H9 (cell line): ENCODE data around the gene TRAPPC2L. TPM values are rescaled to one million over a fixed set of nuclear protein-coding genes. Genes with fewer than 3 reads are reported as not detected.

ENCODE experiments used
- DNase-seq: peaks from one replicate; pipeline ENCODE4 v3.0.0-alpha.2; 2017
- H2AFZ ChIP-seq: one replicate; pipeline ENCODE4 v1.6.1; 2013; ENCODE audit warnings: mild to moderate bottlenecking, low read length, control low read depth, moderate library complexity
- H2AK5ac ChIP-seq: 2 replicates; pipeline ENCODE4 v1.6.1; 2013; ENCODE audit warnings: low read length, control low read depth, mixed read lengths; ENCODE audit not compliant: insufficient read length
- H2BK120ac ChIP-seq: one replicate; pipeline ENCODE4 v1.6.1; 2013; ENCODE audit warnings: low read depth, mild to moderate bottlenecking, low read length, control low read depth, inconsistent platforms; ENCODE audit not compliant: poor library complexity, severe bottlenecking
- H2BK12ac ChIP-seq: 2 replicates; pipeline ENCODE4 v1.6.1; 2013; ENCODE audit warnings: low read length, control low read depth, mixed read lengths, low read depth; ENCODE audit not compliant: insufficient read length
- H2BK15ac ChIP-seq: 2 replicates; pipeline ENCODE4 v1.6.1; 2013; ENCODE audit warnings: low read depth, low read length, control low read depth
- H2BK20ac ChIP-seq: one replicate; pipeline ENCODE4 v1.6.1; 2013; ENCODE audit warnings: low read depth, mild to moderate bottlenecking, low read length, control low read depth, inconsistent platforms; ENCODE audit not compliant: poor library complexity, severe bottlenecking
- H2BK5ac ChIP-seq: 2 replicates; pipeline ENCODE4 v1.6.1; 2013; ENCODE audit warnings: low read length, control low read depth, mixed read lengths; ENCODE audit not compliant: insufficient read length
- H3K14ac ChIP-seq: 2 replicates; pipeline ENCODE4 v1.6.1; 2013; ENCODE audit warnings: low read length, control low read depth; ENCODE audit not compliant: insufficient read depth
- H3K18ac ChIP-seq: 2 replicates; pipeline ENCODE4 v1.6.1; 2013; ENCODE audit warnings: low read depth, mild to moderate bottlenecking, mixed read lengths, low read length, control low read depth; ENCODE audit not compliant: insufficient read length
- H3K23ac ChIP-seq: 2 replicates; pipeline ENCODE4 v1.6.1; 2013; ENCODE audit warnings: low read length, control low read depth, mixed read lengths, low read depth; ENCODE audit not compliant: insufficient read length
- H3K23me2 ChIP-seq: 2 replicates; pipeline ENCODE4 v1.6.1; 2013; ENCODE audit warnings: low read depth, mild to moderate bottlenecking, mixed read lengths, low read length, control low read depth; ENCODE audit not compliant: insufficient read length, poor library complexity, severe bottlenecking
- H3K27ac ChIP-seq: 2 replicates; pipeline ENCODE4 v1.5.1; 2013; ENCODE audit warnings: low read length, control low read depth, mixed read lengths, low read depth; ENCODE audit not compliant: insufficient read length
- H3K27me3 ChIP-seq: 2 replicates; pipeline ENCODE4 v1.6.1; 2013; ENCODE audit warnings: low read length, control low read depth, inconsistent platforms; ENCODE audit not compliant: insufficient read depth
- H3K4ac ChIP-seq: 2 replicates; pipeline ENCODE4 v1.6.1; 2013; ENCODE audit warnings: low read depth, mild to moderate bottlenecking, control low read depth, inconsistent platforms, low read length, moderate library complexity
- H3K4me1 ChIP-seq: 2 replicates; pipeline ENCODE4 v1.6.1; 2013; ENCODE audit warnings: low read length, control low read depth, inconsistent platforms; ENCODE audit not compliant: insufficient read depth
- H3K4me2 ChIP-seq: 2 replicates; pipeline ENCODE4 v1.6.1; 2013; ENCODE audit warnings: low read length, control low read depth, mixed read lengths; ENCODE audit not compliant: insufficient read length, insufficient read depth
- H3K56ac ChIP-seq: 2 replicates; pipeline ENCODE4 v1.6.1; 2013; ENCODE audit warnings: low read depth, mild to moderate bottlenecking, mixed read lengths, low read length, control low read depth; ENCODE audit not compliant: insufficient read length
- H3K79me1 ChIP-seq: 2 replicates; pipeline ENCODE4 v1.6.1; 2013; ENCODE audit warnings: low read depth, mild to moderate bottlenecking, moderate library complexity, low read length, control low read depth, inconsistent platforms; ENCODE audit not compliant: insufficient read depth, poor library complexity, severe bottlenecking
- H3K79me2 ChIP-seq: 2 replicates; pipeline ENCODE4 v1.6.1; 2013; ENCODE audit warnings: low read length, control low read depth, inconsistent platforms; ENCODE audit not compliant: insufficient read depth
- H3K9ac ChIP-seq: 2 replicates; pipeline ENCODE4 v1.6.1; 2013; ENCODE audit warnings: low read length, control low read depth, mixed read lengths; ENCODE audit not compliant: insufficient read length; ENCODE audit errors: extremely low read depth
- H3K9me3 ChIP-seq: one replicate; pipeline ENCODE4 v1.6.1; 2013; ENCODE audit warnings: low read depth, low read length, inconsistent platforms; ENCODE audit not compliant: control insufficient read depth
- H3T11ph ChIP-seq: one replicate; pipeline ENCODE4 v1.6.1; 2013; ENCODE audit warnings: mild to moderate bottlenecking, low read length, control low read depth, inconsistent platforms
- H4K20me1 ChIP-seq: one replicate; pipeline ENCODE4 v1.6.1; 2013; ENCODE audit not compliant: control insufficient read depth, insufficient read length, insufficient read depth
- H4K5ac ChIP-seq: 2 replicates; pipeline ENCODE4 v1.6.1; 2013; ENCODE audit warnings: low read depth, mild to moderate bottlenecking, mixed read lengths, low read length, control low read depth; ENCODE audit not compliant: insufficient read length
- H4K8ac ChIP-seq: replicated peaks from 2 replicates; pipeline ENCODE4 v1.6.1; 2013; ENCODE audit warnings: low read length, control low read depth, mixed read lengths, low read depth; ENCODE audit not compliant: insufficient read length
- H4K91ac ChIP-seq: 2 replicates; pipeline ENCODE4 v1.6.1; 2013; ENCODE audit warnings: low read depth, mild to moderate bottlenecking, moderate library complexity, mixed read lengths, low read length, control low read depth; ENCODE audit not compliant: insufficient read length
- H3K27ac Mint-ChIP-seq, 3 experiments: 2 replicates in 2 of 3; 3 replicates in 1 of 3; pipeline ENCODE4 v1.8.0; 2020 to 2021; ENCODE audit warnings: mixed read lengths in 3 of 3, mild to moderate bottlenecking in 1 of 3, moderate library complexity in 1 of 3
- H3K27me3 Mint-ChIP-seq: 2 replicates; pipeline ENCODE4 v1.8.0; 2021; ENCODE audit warnings: low read depth, mild to moderate bottlenecking, moderate library complexity, mixed read lengths
- H3K36me3 Mint-ChIP-seq, 3 experiments: 2 replicates in 2 of 3; 3 replicates in 1 of 3; pipeline ENCODE4 v1.8.0; 2020 to 2021; ENCODE audit warnings: low read depth in 3 of 3, mixed read lengths in 3 of 3; ENCODE audit not compliant: insufficient read depth in 1 of 3
- H3K4me1 Mint-ChIP-seq, 2 experiments: 2 replicates each; pipeline ENCODE4 v1.8.0; 2020; ENCODE audit warnings: mixed read lengths in 2 of 2
- H3K4me3 Mint-ChIP-seq, 2 experiments: 2 replicates in 1 of 2; 3 replicates in 1 of 2; pipeline ENCODE4 v1.8.0; 2020 to 2021; ENCODE audit warnings: mild to moderate bottlenecking in 2 of 2, mixed read lengths in 2 of 2, moderate library complexity in 1 of 2
- H3K9me3 Mint-ChIP-seq, 2 experiments: 2 replicates in 1 of 2; 3 replicates in 1 of 2; pipeline ENCODE4 v1.8.0; 2020; ENCODE audit warnings: mild to moderate bottlenecking in 2 of 2, mixed read lengths in 2 of 2, moderate library complexity in 1 of 2
- WGBS: extraction: QIAGEN DNeasy Blood & Tissue Kit; methylation state at CpG from one replicate; pipeline ENCODE4 v1.1.7; 2013; ENCODE audit warnings: missing lambda C conversion rate, low lambda C conversion rate, mixed read lengths; ENCODE audit not compliant: insufficient read length; ENCODE audit errors: extremely low coverage; 5-methylcytosine and 5-hydroxymethylcytosine counted together
- total RNA-seq: library from RNA; stranded (reverse); gene quantifications from 2 replicates; pipeline ENCODE4 v1.2.1, GENCODE V29; 2021
- TF ChIP-seq, protein P1 (sequence below): fragments of 200-600 bp; sonication (generic); conservative IDR thresholded peaks from 3 replicates; pipeline ENCODE4 v1.8.0; 2021; ENCODE audit warnings: antibody characterized with exemption, mild to moderate bottlenecking

TRAPPC2L gene
- total RNA-seq, 1 experiment from 2014 or later: 90.3 TPM

DNA sequence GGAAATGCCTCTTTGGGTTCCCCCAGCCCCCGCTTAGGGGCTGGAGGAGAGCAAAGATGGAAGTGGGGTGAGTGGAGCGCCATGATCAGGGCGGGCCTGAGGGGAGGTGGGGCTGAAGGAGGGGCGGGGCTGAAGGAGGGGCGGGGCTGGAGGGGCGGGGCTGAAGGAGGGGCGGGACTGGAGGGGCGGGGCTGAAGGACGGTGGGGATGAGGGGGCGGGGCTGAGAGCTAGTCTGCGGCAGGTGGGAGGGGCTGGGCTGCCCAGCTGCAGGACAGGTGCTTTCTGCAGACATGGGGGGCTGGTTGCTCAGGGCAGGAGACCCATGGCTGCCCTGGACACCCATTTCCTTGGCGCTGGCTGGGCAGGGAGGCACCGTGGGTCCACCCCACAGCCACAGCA, 48.6 kb downstream of the TRAPPC2L start:
- Mint-ChIP-seq H3K27ac (no peak overlapping the region), H3K4me1 (peaks cover 6 to 18% of the 10 kb centered on the region in 2 experiments; a peak in 3 of 4 replicates), H3K9me3 (no peaks in the 10 kb centered on the region), H3K36me3 (no peaks in the 10 kb centered on the region), H3K4me3 (no peak overlapping the region; a peak in 1 of 5 replicates), H3K27me3 (no peaks in the 10 kb centered on the region; the same call in none of the 2 replicates)
- H3K4ac ChIP-seq: no peak overlapping the region
- H3K9me3 ChIP-seq: no peaks in the 10 kb centered on the region
- H3K23ac ChIP-seq: no peak overlapping the region
- H3K27me3 ChIP-seq: no peaks in the 10 kb centered on the region
- H3K14ac ChIP-seq: no peak overlapping the region
- H3K56ac ChIP-seq: no peak overlapping the region
- H2BK5ac ChIP-seq: no peak overlapping the region
- DNase-seq: peak; percentile 76
- H3K27ac ChIP-seq: no peak overlapping the region
- H2BK15ac ChIP-seq: no peak overlapping the region
- H3K18ac ChIP-seq: no peak overlapping the region
- H2AK5ac ChIP-seq: no peak overlapping the region
- no CpG with 5 or more reads among the region's 13 CpGs for WGBS
- H3K79me2 ChIP-seq: no peaks in the 10 kb centered on the region
- no peaks in the 10 kb centered on the region for H3K23me2 ChIP-seq
- no peak overlapping the region for H2BK20ac ChIP-seq
- no peaks in the 10 kb centered on the region for H3K79me1 ChIP-seq
- no peak overlapping the region for H3K9ac ChIP-seq
- no peak overlapping the region for H3T11ph ChIP-seq
- H2BK120ac ChIP-seq: no peak overlapping the region
- no peak overlapping the region for H4K91ac ChIP-seq
- no peak overlapping the region for H4K5ac ChIP-seq
- no peak overlapping the region for H2BK12ac ChIP-seq
- no peak overlapping the region for H3K4me2 ChIP-seq
- no peak overlapping the region for H2AFZ ChIP-seq
- TF ChIP-seq, protein P1, sequence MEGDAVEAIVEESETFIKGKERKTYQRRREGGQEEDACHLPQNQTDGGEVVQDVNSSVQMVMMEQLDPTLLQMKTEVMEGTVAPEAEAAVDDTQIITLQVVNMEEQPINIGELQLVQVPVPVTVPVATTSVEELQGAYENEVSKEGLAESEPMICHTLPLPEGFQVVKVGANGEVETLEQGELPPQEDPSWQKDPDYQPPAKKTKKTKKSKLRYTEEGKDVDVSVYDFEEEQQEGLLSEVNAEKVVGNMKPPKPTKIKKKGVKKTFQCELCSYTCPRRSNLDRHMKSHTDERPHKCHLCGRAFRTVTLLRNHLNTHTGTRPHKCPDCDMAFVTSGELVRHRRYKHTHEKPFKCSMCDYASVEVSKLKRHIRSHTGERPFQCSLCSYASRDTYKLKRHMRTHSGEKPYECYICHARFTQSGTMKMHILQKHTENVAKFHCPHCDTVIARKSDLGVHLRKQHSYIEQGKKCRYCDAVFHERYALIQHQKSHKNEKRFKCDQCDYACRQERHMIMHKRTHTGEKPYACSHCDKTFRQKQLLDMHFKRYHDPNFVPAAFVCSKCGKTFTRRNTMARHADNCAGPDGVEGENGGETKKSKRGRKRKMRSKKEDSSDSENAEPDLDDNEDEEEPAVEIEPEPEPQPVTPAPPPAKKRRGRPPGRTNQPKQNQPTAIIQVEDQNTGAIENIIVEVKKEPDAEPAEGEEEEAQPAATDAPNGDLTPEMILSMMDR: no peak
- H4K20me1 ChIP-seq: no peaks in the 10 kb centered on the region
- no peaks in the 10 kb centered on the region for H3K4me1 ChIP-seq
- no peak overlapping the region for H4K8ac ChIP-seq
